NCI-H2196 (cell line): ENCODE measurements around the gene ATP9A.
A peak's percentile ranks its signal among the peaks of the same experiment; 100 is the strongest.
"Not testable (repeated sequence)": the region's sequence is repeated elsewhere in the genome, so short reads cannot be mapped to it uniquely, and the experiment has no call there.

Source experiments
- DNase-seq: peaks from one replicate; lab custom pipeline; 2025; ENCODE audit not compliant: unreplicated experiment; lab: John Stamatoyannopoulos, UW

ATP9A gene

DNA sequence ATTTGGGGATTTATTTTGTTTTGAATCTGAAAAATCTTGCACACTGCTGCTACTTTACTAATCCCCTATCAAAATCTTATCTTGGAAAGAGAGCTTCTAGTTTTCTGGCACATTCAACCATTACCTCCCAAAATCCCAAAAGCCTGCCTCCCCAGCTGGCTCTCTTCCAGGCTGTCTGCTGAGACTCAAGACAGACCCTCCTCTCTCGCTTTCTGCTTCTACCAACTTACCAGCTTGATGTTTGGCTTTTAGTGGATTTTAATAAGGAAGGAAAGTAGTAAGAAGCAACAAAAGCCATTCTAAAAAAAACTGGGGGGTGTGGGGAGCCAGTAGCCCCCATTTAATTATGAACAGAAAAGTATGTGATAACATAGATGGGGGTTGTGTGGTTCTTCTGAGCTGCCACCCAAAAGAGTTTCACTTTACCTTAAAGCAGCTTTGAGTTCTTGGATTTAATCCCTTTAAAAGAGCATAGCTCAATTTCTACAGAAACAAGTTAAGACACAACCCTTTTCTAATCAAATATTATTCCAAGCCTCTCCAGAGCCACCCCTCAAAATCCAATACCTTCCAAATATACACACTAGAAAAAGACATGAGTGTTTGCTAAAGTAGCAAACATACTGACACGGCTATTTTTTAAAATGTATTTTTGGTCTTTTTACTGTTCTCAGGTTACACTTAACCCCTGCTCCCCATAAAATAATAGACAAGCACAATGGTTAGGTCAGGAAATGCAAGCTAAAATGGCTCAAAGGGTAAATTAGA lies 71.7 kb downstream of the ATP9A start:
- peak; percentile 38 for DNase-seq

GRCh38 chr20:51695574-51696303 lies 72.5 kb downstream of the ATP9A start:
- no peak for DNase-seq

DNA sequence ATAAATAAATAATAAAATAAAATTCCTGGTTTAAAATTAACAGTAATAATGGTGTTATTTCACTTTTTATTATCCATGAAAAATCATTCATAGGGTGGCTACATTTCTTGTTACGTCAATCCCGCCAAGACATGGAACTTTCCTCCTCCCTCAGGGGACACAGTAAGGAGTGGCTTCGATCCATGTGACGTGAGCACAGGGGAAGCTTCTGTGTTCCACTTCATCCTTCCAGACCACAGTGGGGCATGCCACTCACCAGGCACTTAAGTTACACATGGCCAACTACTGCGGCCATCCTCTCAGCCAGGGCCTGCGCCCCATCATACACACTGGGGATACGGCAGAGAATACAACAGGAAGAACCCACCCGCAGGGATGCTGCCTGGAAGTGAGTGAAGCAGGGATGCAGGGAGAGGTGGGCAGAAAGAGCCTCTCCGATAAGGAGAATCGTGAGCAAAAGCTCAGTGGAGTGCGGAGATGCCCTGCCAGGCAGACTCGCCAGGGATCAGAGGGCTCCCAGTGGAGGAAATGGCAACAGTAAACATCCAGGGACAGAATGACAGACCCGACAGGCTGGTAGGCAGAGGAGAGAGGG lies 75.3 kb downstream of the ATP9A start:
- DNase-seq = no peak

GRCh38 chr20:51691703-51692102 lies 76.5 kb downstream of the ATP9A start:
- no peak for DNase-seq

DNA sequence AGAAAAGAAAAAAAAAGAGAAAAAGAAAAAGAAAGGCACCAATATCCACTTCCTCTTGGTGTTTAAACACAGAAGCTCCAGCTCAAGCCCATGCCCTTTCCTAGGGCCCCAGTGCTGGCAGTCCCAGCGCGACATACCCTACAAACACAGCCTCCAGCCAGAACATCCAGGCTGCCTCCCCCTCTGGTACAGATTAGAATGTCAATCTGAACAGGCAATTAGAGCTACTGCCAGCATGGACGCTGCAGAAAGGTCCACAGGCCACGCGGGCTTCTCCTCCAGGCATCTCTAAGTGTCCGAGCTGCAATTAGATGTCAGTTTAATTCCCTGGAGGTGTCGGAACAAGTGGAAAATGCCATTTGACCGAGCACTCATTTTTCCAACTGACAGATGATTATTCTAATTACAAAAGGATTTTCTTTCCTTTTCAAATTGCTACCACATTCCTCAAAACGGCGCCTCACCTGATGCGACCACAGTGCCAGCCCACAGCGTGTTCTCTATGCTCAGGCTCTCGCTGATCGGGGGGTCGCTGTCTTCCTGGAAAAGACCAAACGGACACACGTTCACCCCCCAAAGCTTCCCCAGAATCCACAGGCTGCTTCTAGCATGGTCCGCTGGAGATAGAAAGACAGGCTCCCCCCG lies 79.5 kb downstream of the ATP9A start:
- no peak for DNase-seq

- DNase-seq = no peak
Measured at GRCh38 chr20:51687630-51688029, 80.6 kb downstream of the ATP9A start.

- no peak for DNase-seq
Measured at GRCh38 chr20:51687108-51687507, 81.1 kb downstream of the ATP9A start.

- not testable (repeated sequence) for DNase-seq
Measured at GRCh38 chr20:51685494-51685893, 82.7 kb downstream of the ATP9A start.

DNA sequence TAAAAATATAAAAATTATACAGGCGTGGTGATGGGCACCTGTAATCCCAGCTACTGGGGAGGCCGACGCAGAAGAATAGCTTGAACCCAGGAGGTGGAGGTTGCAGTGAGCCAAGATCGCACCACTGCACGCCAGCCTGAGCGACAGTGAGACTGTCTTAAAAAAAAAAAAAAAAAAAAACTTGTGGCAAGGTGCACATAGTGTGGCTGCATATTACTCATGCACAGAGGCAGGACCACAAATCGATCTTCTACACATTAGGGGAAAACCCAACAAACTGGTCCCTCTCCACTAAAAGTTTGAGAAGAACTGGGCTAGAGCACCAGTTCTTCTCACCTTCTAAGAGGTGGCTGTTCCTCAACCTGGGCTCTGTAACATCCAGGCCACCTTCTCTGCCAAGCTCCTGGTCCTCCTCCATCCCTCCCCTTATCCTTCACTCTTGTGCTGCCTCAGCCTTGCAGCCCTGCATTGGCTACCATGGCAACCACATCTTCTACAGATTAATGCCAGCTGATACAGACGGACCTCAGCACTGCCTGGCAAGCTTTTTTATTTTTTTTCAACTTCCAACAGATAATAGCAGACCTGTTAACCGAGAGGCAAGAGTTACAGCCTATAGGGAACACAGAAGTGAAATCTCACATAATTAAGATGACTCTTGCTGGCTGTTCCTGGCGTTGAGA lies 88.0 kb downstream of the ATP9A start:
- DNase-seq = no peak

DNA sequence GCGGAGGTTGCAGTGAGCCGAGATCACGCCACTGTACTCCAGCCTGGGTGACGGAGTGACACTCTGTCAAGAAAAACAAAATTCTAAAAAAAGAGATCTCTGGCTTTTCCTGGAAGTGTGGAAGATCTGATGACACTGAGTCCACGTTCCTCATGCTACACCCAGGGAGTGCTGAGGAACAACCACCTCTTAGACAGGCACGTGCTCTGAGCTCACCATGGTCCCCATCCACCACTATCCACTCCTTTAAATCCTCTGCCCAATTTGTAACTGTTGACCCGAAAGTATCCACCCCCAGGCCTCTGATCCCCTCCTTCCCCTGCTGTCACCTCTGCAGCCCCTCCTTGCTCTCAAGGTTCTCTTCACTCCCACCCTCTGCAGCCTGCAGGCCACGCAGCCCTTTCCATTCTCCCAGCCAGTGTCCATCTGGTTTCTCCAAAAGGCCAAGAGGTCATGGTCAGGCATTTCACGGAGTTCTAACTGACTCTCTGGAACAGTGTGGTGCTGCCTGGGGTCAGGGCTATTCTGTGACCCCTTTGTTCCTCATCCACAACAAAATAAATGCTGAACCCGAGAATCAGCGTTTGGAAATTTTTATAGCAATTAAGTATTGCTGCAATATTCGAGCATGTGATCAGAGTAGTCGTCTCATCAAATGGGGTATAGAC lies 88.8 kb downstream of the ATP9A start:
- no peak for DNase-seq

- DNase-seq = no peak
Measured at GRCh38 chr20:51678026-51678697, 90.0 kb downstream of the ATP9A start.

DNA sequence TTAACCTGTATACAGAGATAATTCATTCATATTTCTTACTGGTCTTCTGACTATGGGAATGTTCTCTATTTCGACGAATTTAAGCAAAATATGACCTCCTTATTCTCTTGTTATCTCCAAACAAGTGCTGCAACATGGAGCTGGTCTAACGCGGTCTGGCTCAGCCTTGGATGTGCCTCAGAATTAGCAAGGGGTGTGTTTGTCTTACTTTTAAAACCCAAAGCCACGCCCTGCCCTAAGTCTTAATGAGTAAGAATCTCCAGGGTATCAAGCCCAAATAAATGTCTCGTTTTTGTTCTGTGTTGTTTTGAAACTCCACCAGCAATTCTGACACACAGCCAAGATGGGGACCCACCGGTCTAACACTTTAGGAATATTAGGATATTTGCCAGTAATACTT lies 99.2 kb downstream of the ATP9A start:
- no peak for DNase-seq

DNA sequence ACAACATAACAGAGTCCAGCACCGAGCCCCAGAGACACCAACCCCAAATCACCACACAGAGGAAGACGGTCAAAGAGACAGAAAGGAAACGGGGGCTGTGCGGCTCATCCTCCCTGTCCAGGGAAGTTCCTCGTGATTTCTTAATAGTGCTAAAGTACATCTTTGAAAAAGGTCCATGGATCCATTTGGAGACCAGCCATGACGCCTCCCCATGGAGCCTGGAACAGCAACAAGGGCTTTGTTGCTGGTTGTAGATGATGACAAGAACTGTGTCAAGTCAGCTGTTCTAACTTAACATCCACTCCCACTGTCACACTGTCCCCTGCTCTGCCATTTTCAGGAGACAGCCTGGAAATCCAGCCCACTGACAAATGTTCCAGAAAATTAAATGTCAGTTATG lies 99.7 kb downstream of the ATP9A start:
- no peak for DNase-seq

DNA sequence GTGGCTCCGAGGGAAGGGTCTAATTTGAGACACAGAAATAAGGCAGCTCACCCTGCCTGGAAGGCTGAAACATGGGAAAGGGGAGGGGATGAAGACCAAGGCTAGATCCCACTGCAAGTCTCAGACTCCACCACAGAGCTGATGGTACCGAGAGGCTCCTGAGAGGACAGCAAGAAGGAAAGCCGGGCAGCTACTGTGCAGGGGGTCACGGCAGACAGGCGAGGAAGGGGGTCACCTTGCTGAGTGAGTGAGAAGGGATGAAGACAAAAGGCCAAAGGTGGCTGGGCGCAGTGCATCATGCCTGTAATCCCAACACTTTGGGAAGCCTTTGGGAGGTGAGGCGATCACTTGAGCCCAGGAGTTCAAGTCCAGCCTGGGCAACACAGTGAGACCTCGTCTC lies 100.7 kb downstream of the ATP9A start:
- DNase-seq = no peak

DNA sequence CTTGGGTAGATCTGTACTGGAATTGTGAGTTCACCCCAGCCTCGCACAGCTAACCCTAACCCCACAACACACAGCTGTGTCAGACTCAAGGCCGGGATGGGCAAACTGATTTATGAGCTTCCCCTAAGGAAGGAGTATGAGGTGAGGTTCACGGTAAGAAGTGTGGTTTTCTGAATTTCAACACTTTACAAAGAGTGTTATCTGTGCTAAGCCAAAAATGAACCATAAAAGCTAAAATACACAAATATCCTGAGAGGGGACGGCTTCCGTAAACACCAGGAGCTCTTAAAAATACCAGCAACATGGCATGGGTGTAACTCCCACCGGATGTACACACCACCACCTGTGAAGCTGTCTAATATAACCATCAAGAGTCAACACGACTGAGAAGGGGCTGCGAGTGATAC lies 101.2 kb downstream of the ATP9A start:
- no peak for DNase-seq

- no peak for DNase-seq
Measured at GRCh38 chr20:51666126-51666525, 102.1 kb downstream of the ATP9A start.

DNA sequence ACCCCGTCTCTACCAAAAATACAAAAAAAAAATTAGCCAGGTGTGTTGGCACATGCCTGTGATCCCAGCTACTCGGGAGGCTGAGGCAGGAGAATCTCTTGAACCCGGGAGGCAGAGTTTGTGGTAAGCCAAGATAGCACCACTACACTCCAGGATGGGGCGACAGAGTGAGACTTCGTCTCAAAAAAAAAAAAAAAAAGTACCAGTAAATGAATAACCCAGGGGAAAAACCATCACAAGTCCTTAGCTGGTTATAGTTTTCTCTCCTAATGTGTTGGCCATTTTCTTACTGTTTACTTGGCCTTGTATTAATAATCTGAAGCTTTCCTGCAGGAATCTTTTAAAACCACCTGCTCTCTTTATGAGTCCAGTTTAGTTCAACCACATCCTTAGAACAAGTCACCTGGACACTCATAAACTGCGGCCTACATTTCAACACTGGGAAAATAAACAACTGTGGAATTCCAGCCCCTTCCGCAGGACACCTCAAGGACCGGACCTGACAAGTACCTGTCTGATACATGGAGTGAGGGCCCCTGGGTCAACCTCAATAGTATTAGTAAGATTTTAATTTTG lies 102.6 kb downstream of the ATP9A start:
- DNase-seq = no peak

DNA sequence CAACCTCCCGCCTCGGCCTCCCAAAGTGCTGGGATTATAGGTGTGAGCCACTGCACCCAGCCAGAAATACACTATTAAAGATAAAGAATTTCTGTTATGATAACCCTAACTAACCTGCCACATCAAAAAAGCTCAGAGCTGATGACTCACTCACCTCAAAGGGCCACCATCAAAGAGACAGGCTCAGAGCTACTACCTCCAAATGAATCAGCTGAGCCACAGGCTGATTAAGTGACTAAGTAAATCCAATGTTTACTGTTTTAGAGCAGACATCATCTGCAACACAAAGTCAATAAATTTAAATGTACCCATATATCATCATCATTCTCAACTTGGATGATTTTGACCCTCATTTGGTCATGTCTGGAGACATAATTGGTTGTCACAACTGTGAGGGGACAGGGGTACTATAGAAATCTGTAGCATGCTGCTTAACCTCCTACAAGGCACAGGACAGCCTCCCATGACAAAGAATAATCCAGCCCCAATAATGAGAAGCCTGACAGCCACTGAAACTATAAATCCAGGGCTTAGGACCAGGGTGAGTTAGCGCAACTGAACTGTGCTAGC lies 106.5 kb downstream of the ATP9A start:
- DNase-seq = peak; percentile 20
